GM19238 (cell line): ENCODE measurements around the gene SLC34A3.

Experiments used
- DNase-seq: peaks from one replicate; pipeline ENCODE4 v3.0.0; 2011; ENCODE audit warnings: low spot score; ENCODE audit not compliant: insufficient read length

The SLC34A3 gene

DNA sequence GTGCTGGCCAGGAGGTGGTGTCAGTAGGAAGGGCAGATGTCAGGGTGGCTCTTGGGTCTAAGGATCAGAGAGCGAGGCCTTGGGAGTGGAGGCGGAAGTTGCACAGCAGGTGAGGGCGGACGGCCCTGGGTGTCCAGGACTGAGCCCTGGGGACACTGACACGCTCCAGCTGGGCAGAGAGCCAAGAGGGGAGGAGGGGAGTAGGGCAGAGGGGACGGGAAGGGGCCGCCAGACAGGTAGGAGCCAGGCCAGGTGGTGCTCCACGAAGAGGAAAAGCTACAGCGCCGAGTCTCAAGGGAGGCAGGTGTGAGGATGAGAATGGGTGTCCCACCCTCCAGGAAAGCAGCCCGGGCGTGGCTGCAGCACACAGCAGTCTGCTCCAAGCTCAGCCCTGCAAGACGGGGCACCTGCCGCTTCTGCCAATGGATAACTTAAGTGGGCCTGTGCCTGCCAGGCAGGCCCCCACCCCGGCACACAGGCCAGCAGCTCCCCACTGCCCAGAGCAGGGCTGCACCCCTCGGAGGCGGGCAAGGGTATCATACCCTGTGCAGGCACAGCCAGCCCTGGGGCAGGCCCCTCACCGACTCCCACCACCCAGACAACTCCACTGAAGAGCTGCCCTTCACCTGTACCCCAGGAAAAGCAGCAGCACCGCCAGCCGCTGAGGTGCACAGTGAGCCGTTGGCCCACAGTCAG is 35.0 kb upstream of the SLC34A3 start:
- DNase-seq, result no peak

- no peak for DNase-seq
These were observed 32.4 kb upstream of the SLC34A3 start for GRCh38 chr9:137198051-137198901.

DNA sequence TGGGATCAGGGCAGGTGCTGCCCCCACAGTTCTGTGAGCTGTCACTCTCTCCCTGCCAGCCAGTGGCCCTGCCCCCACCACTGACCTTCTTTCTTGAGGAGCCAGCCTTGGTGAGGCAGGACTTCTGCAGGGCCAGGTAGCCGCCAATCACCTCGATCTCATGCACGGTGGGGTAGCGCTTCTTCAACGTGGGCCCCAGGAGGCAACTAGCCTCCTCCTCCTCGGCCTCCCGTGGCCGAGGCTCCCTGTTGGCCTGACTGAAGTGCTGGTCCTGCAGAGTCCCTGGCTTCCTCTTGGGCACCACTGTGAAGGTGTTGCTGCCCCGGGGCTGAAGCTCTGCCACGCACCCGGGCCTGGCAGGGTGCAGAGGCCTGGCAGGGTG is 31.8 kb upstream of the SLC34A3 start:
- DNase-seq, result no peak

DNA sequence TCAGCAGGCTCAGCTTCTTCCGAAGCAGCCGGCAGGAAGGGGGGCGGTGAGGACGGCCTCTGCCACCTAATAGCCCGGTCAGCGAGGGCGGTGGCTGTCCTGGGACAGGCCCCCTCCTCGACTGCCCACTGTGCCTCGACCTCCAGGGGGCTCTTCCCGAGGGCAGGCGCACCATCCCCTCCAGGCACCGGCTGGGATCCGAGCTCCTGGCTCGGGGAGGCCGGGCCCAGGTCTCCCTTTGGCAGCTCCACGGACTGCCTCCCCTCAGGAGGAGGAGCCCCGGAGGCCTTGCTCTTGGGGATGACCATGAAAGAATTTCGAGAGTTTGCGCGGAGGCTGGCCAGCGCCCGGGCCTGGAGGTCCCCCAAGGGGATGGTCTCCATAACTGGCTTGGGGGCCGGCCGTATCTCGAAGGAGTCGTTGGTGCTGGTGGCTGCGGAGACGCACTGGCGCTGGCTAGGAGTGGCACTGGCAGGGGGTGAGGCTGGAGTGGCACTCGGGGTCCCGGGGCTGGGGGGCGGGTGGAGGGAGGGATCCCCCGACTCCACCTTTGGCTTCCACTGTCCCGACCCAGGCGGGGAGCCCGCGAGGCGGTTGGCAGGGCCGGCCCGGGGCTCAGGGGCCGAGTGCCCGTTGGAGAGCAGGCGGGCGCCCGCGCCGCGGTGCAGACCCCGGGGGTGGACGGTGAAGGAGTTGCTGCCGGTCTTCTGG is 31.1 kb upstream of the SLC34A3 start:
- no peak for DNase-seq

DNA sequence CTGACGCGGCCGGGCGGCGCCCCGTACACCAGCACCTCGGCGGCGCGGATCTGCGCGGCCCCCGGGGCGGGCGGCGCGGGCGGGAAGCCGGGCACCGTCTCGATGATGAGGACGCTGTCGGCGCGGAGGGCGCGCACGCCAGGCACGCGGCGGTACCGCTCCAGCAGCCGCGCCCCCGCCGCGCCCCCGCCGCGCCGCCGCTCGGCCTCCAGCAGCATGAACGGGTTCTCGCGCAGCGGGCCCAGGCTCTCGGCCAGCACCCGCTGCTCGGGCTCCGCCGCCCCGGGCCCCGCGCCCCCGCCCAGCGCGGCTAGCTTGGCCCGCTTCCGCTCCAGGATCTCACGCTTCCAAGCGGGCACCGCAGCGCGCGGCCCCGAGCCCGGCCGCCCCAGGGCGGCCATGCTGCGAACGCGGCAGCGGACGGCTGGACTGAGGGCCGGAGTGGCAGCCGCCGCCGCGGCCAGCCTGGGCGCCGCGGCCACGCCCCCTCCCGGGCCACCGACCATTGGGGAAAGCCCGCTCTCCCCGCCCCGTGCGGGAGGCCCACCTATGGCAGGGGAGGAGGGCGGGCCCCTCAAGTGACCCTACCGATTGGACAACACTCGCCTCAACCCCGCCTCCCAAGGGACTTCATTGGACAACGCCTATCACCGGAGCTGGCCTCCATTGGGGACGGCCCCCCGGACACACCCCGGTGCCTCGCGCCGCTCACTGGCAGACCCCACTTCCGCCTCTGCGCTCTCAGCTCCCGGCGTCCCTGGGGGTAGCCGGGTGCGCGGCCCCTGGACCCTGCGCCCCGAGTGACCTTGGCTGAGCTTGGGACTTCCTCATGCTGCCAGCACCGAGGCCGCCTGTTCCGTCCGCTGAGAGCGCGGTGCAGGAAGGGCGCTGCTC is 30.1 kb upstream of the SLC34A3 start, which contains the start of gene TPRN:
TSS of gene TPRN (minus strand) at position 431 of the 894 bp plus-strand sequence. CDS start at position 401, 30 bp downstream.
- peak; percentile 100 for DNase-seq

GRCh38 chr9:137201205-137201868 is 29.4 kb upstream of the SLC34A3 start:
- DNase-seq, result no peak

- DNase-seq, result no peak
These were observed 27.7 kb upstream of the SLC34A3 start for GRCh38 chr9:137202966-137203365.

- DNase-seq, result no peak
These were observed 26.0 kb upstream of the SLC34A3 start for GRCh38 chr9:137204731-137205125.

DNA sequence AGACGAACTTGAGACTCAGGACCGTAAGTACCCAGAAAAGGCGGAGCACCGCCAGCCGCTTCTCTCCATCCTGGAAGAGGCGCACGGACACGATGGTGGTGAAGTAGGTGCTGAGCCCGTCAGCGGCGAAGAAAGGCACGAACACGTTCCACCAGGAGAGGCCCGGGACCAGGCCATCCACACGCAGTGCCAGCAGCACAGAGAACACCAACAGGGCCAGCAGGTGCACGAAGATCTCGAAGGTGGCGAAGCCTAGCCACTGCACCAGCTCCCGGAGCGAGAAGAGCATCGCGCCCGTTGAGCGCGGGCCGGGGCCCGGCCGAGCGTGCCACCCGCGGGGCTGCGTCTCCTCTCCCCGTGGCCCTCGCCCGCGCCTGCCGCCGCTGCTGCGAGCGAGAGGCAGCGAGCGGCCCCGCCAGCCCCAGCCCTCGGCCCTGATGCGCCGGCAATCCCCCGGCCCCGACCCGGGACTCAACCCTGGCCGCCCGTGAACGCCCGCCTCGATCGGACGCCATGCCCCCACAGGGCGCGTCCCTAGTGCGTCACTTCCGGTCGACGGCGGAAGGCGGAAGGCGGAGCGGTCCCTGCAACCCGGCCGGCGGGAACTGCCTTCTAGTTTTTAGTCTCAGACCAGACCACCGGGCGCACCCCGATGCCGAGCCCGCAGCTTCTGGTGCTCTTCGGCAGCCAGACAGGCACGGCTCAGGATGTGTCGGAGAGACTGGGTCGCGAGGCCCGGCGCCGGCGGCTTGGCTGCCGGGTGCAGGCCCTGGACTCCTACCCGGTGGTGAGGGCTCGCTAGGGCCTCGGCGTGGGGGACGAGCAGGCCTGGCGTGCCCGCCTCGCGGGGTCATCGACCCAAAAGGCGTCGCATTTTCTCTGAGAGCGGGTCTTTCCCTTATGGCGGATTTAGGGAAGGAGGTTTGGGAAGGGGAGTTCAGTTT is 25.3 kb upstream of the SLC34A3 start, which contains the start of the genes NDOR1 and TMEM203:
TSS of gene NDOR1 (plus strand) at position 575 of the 944 bp plus-strand sequence. CDS start at position 653, 78 bp downstream.
TSS of gene TMEM203 (minus strand) at position 523 of the 944 bp plus-strand sequence. CDS start at position 289, 234 bp downstream.
- DNase-seq, result peak; percentile 99

GRCh38 chr9:137206602-137207001 is 24.1 kb upstream of the SLC34A3 start:
- DNase-seq, result no peak

DNA sequence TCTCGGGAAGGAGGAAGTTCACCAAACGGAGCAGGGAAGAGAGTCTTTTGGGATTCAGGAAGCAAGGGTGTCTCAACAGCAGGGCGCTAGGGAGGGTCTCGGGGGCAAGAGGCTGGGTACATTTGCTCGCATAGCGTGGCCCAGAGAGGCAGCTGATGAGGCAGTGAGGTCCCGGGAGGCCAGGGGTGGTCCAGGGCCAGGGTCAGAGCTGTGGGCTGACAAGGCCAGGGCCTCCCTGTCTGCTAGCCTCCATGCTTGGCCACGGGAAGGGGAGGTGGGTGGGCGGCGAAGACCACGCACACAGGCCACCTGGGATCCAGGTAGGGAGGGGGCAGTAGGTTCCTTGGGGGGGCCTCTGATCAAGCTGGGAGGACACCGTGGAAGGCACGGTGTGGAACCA is 19.2 kb upstream of the SLC34A3 start:
- DNase-seq, result no peak

DNA sequence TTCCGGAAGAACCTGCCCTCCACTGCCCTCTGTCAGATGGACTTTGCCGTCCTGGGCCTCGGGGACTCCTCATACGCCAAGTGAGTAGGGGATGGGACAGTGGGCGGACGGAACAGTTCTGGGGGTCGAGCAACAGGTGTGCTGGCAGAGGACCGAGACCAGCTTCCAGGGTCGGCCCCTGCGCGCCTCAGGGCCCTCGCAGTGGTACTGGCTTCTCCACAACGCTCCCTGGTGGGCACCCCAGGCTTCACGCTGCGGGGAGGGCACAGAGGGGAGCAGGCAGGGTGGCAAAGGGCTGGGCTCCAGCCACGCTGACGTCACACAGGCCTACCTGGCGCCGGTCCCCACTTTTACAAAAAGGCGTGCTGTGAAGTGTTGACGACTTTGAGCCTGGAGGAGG is 18.2 kb upstream of the SLC34A3 start:
- no peak for DNase-seq

DNA sequence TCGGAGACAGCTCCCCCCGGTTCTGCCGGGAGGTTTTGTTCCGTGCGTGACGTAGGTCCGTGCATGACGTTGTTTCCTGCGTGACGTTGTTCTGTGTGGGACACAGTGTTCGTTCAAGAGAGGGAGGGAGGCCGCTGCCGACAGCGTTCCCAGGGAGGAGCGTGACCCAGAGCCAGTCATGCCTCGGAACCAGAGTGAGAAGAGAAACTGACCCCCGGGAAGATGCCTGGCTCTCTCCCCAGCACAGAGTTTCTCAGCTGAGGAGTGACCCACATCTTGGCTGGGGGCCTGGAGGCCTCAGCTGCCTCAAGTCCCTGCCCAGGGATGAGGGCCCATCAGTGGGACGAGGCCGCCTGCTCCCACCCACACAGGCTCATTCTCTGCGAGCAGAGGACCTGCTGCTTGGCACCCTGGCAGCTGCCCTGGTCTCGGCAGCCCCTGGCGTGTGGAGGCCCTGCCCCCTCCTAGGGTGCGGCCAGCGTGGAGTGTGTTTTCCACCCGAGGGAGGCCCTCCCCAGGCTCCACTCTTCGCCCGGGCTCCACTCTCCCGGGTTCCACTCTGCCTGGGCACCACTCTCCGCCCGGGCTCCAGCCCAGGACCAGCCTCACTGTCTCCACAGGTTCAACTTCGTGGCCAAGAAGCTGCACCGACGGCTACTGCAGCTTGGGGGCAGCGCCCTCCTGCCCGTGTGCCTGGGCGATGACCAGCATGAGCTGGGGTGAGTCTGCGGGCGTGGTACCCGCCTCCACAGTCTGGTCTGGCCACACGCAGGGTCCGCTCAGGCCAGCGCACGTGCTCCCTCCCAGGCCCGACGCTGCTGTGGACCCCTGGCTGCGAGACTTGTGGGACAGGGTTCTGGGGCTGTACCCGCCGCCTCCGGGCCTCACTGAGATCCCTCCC is 17.3 kb upstream of the SLC34A3 start:
- DNase-seq, result no peak

- no peak for DNase-seq
These were observed 16.1 kb upstream of the SLC34A3 start for GRCh38 chr9:137214620-137215019.

GRCh38 chr9:137215196-137215986 is 15.3 kb upstream of the SLC34A3 start:
- no peak for DNase-seq

DNA sequence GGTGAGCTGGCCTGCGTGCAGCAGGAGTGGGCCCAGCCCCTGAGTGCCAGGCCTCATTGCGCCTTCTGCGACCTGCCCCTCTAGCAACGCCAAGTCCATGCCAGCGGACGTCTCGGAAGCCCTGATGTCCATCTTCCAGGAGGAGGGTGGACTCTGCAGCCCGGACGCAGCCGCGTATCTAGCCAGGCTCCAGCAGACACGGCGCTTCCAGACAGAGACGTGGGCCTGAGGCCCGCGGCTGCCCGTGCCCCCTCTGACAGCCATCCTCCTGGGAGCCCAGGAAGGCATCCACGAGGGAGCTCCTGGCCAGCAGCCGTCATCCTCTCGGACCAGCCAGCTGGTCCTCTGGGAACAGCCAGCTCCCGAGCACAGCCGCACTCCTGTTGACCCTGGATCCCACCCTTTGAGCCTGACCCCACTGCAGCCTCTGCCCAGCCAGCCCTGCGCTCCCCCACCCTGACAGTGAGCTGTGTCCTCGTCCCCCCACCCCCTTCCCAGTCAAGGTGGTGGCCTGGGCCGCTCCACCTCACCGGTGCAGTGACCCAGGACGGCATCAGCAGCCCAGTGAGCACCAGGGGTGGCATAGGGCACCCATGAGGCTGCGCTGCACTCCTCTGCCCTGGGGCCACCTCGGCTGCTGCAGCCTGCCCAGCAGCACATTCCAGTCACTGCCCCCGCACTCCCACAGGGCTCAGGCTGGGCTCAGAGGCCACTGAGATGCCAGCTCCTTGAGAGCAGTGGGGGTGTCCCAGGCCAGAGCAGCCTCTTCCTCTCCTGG is 14.3 kb upstream of the SLC34A3 start:
- no peak for DNase-seq
